ENCODE measurements around the gene ZNF746. TPM values are rescaled to one million over a fixed set of nuclear protein-coding genes. Genes with fewer than 3 reads are reported as not detected.

Gene ZNF746
- total RNA-seq, 1 donor from 2014 or later, result 30.2 TPM

DNA sequence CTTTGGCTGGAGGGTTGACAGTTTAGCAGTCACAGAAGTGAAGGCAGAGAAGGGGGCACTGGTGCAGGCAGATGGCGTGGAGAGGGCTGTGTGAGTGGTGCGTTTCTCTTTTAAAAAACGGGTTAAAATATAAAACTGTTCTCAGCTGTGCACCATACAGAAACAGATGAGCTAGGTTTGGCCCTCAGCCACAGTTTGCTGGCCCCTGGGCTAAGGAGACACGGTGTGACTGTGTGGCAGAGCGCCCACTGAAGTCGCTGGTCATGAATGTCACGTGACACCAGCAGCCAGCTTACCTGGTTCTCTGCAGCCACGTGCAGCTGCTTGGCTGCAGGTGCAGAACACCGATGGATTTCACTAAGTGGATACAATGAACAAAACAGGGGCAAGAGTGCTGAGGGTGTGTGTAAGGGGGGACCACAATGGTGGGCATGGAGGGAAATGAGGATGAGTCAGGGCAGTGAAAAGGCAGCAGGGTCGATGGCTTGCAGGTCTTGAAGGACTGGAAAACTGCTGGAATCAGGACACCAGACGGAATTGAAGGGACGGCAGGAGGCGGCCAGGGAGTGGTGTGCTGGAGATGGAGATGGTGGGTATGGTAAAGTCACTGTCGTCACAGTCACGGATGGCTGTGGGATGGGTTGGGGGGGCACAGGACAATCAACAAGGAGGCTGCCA lies 7.4 kb downstream of the ZNF746 start:
- DNase-seq (ENCODE audit: low read depth), result no peak

GRCh38 chr7:149489391-149490024 lies 8.1 kb downstream of the ZNF746 start:
- DNase-seq (ENCODE audit: low read depth), result peak; percentile 18

DNA sequence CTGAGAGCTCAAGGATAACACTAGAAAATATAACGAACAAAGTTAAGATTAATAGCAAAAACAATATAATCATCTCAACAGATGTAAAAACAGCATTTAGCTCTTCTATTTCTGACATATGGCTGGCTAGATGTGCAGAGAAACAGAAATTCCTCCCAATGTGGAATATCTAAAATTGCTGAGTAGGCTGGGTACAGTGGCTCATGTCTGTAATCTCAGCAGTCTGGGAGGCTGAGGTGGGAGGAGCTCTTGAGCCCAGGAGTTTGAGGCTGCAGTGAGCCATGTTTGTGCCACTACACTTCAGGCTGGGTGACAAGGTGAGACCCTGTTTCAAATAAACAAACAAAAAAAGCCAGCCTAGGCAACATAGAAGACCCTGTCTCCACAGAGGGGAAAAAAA lies 18.0 kb downstream of the ZNF746 start:
- no peak for DNase-seq (ENCODE audit: low read depth)

DNA sequence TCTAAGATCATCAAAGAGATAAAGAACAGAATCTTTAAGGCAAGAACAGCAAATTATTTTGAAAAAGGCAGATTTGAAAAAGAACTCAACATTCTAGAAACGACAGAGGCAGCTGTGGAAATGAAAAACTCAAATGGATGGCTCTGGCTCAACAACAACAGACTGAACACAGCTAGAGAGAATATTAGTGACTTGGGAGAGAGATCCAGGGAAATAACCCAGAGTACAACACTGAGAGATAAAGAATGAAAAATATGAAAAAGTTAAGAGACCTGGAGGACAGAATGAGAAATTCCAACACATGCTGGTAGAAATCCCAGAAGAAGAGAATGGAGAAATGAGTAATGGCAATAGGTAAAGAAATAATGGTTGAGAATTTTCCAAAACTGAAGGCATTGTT lies 18.9 kb downstream of the ZNF746 start:
- no peak for DNase-seq (ENCODE audit: low read depth)

- peak; percentile 20 for DNase-seq (ENCODE audit: low read depth)
These were observed 19.8 kb downstream of the ZNF746 start for GRCh38 chr7:149477494-149478443.

GRCh38 chr7:149476791-149477190 lies 20.8 kb downstream of the ZNF746 start:
- DNase-seq (ENCODE audit: low read depth), result no peak

GRCh38 chr7:149475121-149476045 lies 22.2 kb downstream of the ZNF746 start:
- DNase-seq (ENCODE audit: low read depth), result peak; percentile 43

- DNase-seq (ENCODE audit: low read depth), result no peak
These were observed 23.1 kb downstream of the ZNF746 start for GRCh38 chr7:149474309-149475120.

DNA sequence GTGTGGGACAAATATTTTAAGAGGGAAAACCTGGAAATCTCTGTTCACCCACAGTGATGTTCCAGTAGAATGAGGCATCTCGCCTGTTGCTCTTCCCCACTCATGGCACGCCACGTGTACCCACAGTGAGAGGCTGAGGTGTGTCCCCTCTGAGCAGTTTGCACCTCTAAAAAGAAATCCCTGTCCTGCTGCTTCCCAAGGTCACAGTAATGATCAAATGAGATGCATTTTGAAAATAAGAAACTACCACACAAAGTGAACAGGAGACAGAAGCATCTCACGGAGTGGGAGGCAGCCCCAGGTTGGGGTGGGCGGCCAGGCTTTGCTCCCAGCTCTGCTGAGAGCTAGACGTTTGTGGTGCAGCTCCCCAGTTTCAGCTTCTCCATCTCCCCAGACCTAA lies 24.4 kb downstream of the ZNF746 start:
- no peak for DNase-seq (ENCODE audit: low read depth)

- DNase-seq (ENCODE audit: low read depth), result no peak
These were observed 26.2 kb downstream of the ZNF746 start for GRCh38 chr7:149471289-149471953.

GRCh38 chr7:149469806-149470205 lies 27.8 kb downstream of the ZNF746 start:
- no peak for DNase-seq (ENCODE audit: low read depth)

- peak; percentile 18 for DNase-seq (ENCODE audit: low read depth)
These were observed 29.4 kb downstream of the ZNF746 start for GRCh38 chr7:149468208-149468607.

- no peak for DNase-seq (ENCODE audit: low read depth)
These were observed 30.2 kb downstream of the ZNF746 start for GRCh38 chr7:149467321-149467859.

- DNase-seq (ENCODE audit: low read depth), result no peak
These were observed 31.2 kb downstream of the ZNF746 start for GRCh38 chr7:149466364-149466763.

- no peak for DNase-seq (ENCODE audit: low read depth)
These were observed 34.0 kb downstream of the ZNF746 start for GRCh38 chr7:149463500-149464161.

- DNase-seq (ENCODE audit: low read depth), result no peak
These were observed 35.5 kb downstream of the ZNF746 start for GRCh38 chr7:149462101-149462520.

GRCh38 chr7:149460493-149461277 lies 36.9 kb downstream of the ZNF746 start, which contains the start of gene ZNF777:
ZNF777 (minus strand) TSS chr7:149461062; CDS start chr7:149456022, 5,040 bp downstream.
- peak; percentile 93 for DNase-seq (ENCODE audit: low read depth)

Measured in myocyte (in vitro differentiated cells).